ENCODE measurements around the gene PPFIA1. TPM values are rescaled to one million over a fixed set of nuclear protein-coding genes. Genes with fewer than 3 reads are reported as not detected.

The PPFIA1 gene
- total and polyA plus RNA-seq, 3 donors from 2014 or later: 110 to 144 (median 125) TPM

GRCh38 chr11:70226967-70227366, 43.5 kb upstream of the PPFIA1 start:
- DNase-seq: no peak
- H3K27ac ChIP-seq: no peak overlapping the region
- no peak for TF ChIP-seq POLR2A (IDR thresholded peaks at IDR 0.05)
- TF ChIP-seq, protein P1, sequence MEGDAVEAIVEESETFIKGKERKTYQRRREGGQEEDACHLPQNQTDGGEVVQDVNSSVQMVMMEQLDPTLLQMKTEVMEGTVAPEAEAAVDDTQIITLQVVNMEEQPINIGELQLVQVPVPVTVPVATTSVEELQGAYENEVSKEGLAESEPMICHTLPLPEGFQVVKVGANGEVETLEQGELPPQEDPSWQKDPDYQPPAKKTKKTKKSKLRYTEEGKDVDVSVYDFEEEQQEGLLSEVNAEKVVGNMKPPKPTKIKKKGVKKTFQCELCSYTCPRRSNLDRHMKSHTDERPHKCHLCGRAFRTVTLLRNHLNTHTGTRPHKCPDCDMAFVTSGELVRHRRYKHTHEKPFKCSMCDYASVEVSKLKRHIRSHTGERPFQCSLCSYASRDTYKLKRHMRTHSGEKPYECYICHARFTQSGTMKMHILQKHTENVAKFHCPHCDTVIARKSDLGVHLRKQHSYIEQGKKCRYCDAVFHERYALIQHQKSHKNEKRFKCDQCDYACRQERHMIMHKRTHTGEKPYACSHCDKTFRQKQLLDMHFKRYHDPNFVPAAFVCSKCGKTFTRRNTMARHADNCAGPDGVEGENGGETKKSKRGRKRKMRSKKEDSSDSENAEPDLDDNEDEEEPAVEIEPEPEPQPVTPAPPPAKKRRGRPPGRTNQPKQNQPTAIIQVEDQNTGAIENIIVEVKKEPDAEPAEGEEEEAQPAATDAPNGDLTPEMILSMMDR (IDR thresholded peaks at IDR 0.05): no peak
- intact Hi-C loops (cut with DNase I; ENCODE audit: low total_unique reads): no loop called here
- 59 to 77% methylated on average over 9 of the region's 9 CpGs for WGBS, 2 donors
- no peaks in the 10 kb centered on the region for H3K27me3 ChIP-seq
- no peaks in the 10 kb centered on the region for H3K4me1 ChIP-seq
- no peaks in the 10 kb centered on the region for H3K9me3 ChIP-seq
- H3K4me3 ChIP-seq: no peak overlapping the region
- no peaks in the 10 kb centered on the region for H3K36me3 ChIP-seq (ENCODE audit: low read depth, missing control alignments)

- Histone ChIP-seq H3K36me3 (ENCODE audit: low read depth, missing control alignments) (no peaks in the 10 kb centered on the region), H3K27ac (no peak overlapping the region), H3K9me3 (no peaks in the 10 kb centered on the region), H3K4me3 (no peak overlapping the region), H3K27me3 (no peaks in the 10 kb centered on the region), H3K4me1 (no peaks in the 10 kb centered on the region)
- WGBS, 2 donors: 83 to 95% methylated on average over 9 to 10 of the region's 10 CpGs
- DNase-seq: no peak
- no peak for TF ChIP-seq POLR2A (IDR thresholded peaks at IDR 0.05)
- TF ChIP-seq, protein P1 (IDR thresholded peaks at IDR 0.05): no peak
- intact Hi-C loops (cut with DNase I; ENCODE audit: low total_unique reads): no loop called here
These were observed 40.8 kb upstream of the PPFIA1 start for GRCh38 chr11:70229737-70230136.

DNA sequence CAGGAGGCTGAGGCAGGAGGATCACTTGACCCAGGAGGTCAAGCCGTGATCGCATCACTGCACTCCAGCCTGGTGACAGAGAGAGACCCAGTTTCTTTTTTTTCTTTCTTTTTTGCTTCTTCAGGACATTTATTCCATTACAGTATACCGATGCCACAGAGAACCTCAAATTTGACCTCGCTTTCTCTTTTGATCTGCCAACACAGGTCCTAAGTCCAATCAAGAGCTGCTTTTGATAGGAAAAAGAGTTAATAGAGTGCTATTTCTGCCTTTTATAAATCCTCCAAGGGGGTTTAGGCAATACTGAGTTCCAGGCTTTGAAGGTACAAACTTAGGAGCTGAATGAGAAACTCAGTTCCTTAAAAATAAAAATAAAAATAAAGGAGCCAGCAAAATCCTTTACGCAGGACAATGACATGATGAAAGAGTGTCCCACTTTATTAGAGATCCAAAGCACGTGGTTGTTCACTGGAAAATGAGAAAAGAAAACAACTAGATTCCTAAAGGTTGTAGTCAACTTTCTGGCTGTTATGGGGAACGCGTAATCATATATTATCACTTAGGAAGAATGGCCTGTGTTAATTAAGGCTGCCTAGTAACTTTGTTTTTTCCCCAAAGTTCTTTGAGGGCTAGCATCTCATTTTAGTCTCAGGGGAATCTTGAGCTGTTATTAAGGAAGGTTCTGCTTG, 40.2 kb upstream of the PPFIA1 start:
- intact Hi-C loops (cut with DNase I; ENCODE audit: low total_unique reads): no loop called here
- Histone ChIP-seq H3K36me3 (ENCODE audit: low read depth, missing control alignments) (no peaks in the 10 kb centered on the region), H3K9me3 (no peaks in the 10 kb centered on the region), H3K4me1 (no peaks in the 10 kb centered on the region), H3K4me3 (no peak overlapping the region), H3K27me3 (no peaks in the 10 kb centered on the region), H3K27ac (no peak overlapping the region)
- TF ChIP-seq POLR2A (IDR thresholded peaks at IDR 0.05): no peak
- TF ChIP-seq, protein P1 (IDR thresholded peaks at IDR 0.05): no peak
- no peak for DNase-seq
- 83 to 86% methylated on average over 8 of the region's 8 CpGs for WGBS, 2 donors

DNA sequence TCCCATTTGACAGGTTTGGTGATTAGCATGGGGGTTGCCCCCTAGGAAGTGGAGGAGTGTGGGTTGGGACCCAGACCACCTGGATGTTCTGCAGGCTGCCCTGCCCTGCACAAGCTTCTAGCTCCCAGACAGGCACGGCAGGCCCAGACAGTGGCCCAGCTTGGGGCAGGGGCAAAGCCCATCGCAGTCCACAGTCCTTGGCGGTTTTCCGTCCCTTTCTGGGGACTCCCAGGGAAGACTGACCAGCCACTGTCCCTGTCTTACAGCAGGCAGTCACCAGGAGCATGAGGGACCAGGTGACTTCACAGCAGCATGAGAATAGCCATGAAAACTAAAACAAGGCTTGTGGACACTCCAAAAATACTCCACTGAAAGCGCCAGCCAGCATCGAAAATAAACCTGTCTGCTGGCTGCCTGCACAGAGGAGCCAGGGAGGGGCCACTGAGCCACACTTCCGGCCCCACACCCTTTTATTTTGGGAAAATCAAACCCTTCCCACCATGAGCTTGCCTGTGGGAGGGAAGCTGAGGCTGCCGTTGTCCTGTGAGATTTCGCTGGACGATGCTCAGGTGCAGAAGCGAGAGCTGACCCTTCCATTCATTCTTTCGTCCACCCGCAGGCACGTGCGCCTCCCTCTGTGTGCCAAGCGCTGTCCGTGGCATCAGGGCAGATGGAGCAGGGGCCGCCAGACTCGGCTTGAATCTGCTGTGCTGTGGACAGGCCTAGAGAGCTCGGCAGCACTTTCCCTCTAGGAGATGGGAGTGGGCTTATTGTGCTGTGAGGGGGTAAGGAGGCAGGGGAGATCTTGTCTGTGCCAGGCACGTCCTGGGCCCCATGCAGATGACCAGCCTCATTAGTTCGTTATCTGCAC, 39.4 kb upstream of the PPFIA1 start:
- Histone ChIP-seq H3K4me1 (no peaks in the 10 kb centered on the region), H3K4me3 (no peak overlapping the region), H3K27ac (no peak overlapping the region), H3K9me3 (no peaks in the 10 kb centered on the region), H3K36me3 (ENCODE audit: low read depth, missing control alignments) (no peaks in the 10 kb centered on the region), H3K27me3 (no peaks in the 10 kb centered on the region)
- intact Hi-C loops (cut with DNase I; ENCODE audit: low total_unique reads): no loop called here
- no peak for TF ChIP-seq POLR2A (IDR thresholded peaks at IDR 0.05)
- TF ChIP-seq, protein P1 (IDR thresholded peaks at IDR 0.05): no peak
- WGBS, 2 donors: 79 to 86% methylated on average over 5 to 22 of the region's 22 CpGs
- no peak for DNase-seq

All from testis (tissue), 3 donors.